HCT116 (cell line): ENCODE results near the gene TMEM63B. TPM values are rescaled to one million over a fixed set of nuclear protein-coding genes. Genes with fewer than 3 reads are reported as not detected.

Experiments used
- ATAC-seq: fragments of 200-7000 bp; cut with Tn5 transposase; 2 replicates; pipeline ENCODE4 v1.9.1; 2020; ENCODE audit warnings: mild to moderate bottlenecking, moderate library complexity
- BruUV-seq: library from RNA; stranded (reverse); fragments of 400-500 nt; replicated peaks from 2 replicates; lab custom pipeline; 2021; lab: Mats Ljungman, UMichigan
- CTCF ChIA-PET: fragments of 300-600 bp; sonication (Branson Sonifier 250); formaldehyde crosslinking; loops from one replicate; lab custom pipeline; 2021; ENCODE audit warnings: antibody characterized with exemption; lab: Charles Lee
- POLR2A ChIA-PET: fragments of 300-600, 350-600 bp; sonication (Branson Sonifier 250); formaldehyde crosslinking; loops from one replicate; lab custom pipeline; 2021; ENCODE audit warnings: antibody characterized with exemption; lab: Charles Lee
- RAD21 ChIA-PET, 2 experiments: fragments of 300-600 bp; sonication (Branson Sonifier 250); formaldehyde crosslinking; loops; one replicate each; lab custom pipeline; 2023; ENCODE audit warnings: low total read pairs in 2 of 2; ENCODE audit not compliant: uncharacterized antibody in 2 of 2, unreplicated experiment in 2 of 2, low non-redundant PET in 1 of 2; lab: Charles Lee
- DNase-seq: peaks from one replicate; pipeline ENCODE4 v3.0.0-alpha.2; 2010; ENCODE audit warnings: low read depth, low spot score
- H2AFZ ChIP-seq: fragments of 200-600 bp; shearing (Covaris generic), sonication (generic); 2 replicates; pipeline ENCODE4 v1.6.1; 2017; ENCODE audit warnings: low read depth, mixed run types, mixed read lengths, antibody characterized with exemption, low read length; ENCODE audit not compliant: poor library complexity, severe bottlenecking
- H3K27ac ChIP-seq: 2 replicates; pipeline ENCODE4 v1.5.1; 2012; ENCODE audit warnings: low read depth, low read length
- H3K27me3 ChIP-seq: fragments of 200-600 bp; sonication (generic); 2 replicates; pipeline ENCODE4 v1.6.1; 2016; ENCODE audit warnings: mixed run types, low read length, mixed read lengths; ENCODE audit not compliant: insufficient read depth
- H3K36me3 ChIP-seq, 2 experiments: fragments of 200-500 bp in 1 of 2; fragments of 200-600 bp in 1 of 2; sonication (Bioruptor generic) in 1 of 2; sonication (generic) in 1 of 2; 2 replicates each; pipeline versions ENCODE4 v1.5.1 to v1.6.1; 2014 to 2016; ENCODE audit warnings: low read length in 2 of 2, inconsistent platforms in 1 of 2, mixed read lengths in 1 of 2, mixed run types in 1 of 2; ENCODE audit not compliant: insufficient read depth in 2 of 2, control insufficient read depth in 1 of 2
- H3K4me1 ChIP-seq, 2 experiments: fragments of 200-600 bp in 1 of 2; sonication (generic) in 1 of 2; 2 replicates each; pipeline versions ENCODE4 v1.5.1 to v1.6.1; 2012 to 2017; ENCODE audit warnings: low read length in 2 of 2, inconsistent platforms in 1 of 2, mild to moderate bottlenecking in 1 of 2, mixed read lengths in 1 of 2, mixed run types in 1 of 2, moderate library complexity in 1 of 2; ENCODE audit not compliant: insufficient read depth in 2 of 2, control insufficient read depth in 1 of 2
- H3K4me2 ChIP-seq: fragments of 200-600 bp; sonication (generic); 2 replicates; pipeline ENCODE4 v1.6.1; 2017; ENCODE audit warnings: mixed run types, low read length, mixed read lengths
- H3K4me3 ChIP-seq, 2 experiments: fragments of 200-600 bp in 1 of 2; sonication (generic) in 1 of 2; replicated peaks in 1 of 2; 2 replicates each; pipeline ENCODE4 v1.5.1; 2011 to 2016; ENCODE audit warnings: low read length in 2 of 2, control low read depth in 1 of 2, low read depth in 1 of 2, mild to moderate bottlenecking in 1 of 2, mixed read lengths in 1 of 2, mixed run types in 1 of 2
- H3K79me2 ChIP-seq: fragments of 200-600 bp; sonication (generic); 2 replicates; pipeline ENCODE4 v1.6.1; 2017; ENCODE audit warnings: mild to moderate bottlenecking, mixed run types, low read length, moderate library complexity, mixed read lengths; ENCODE audit not compliant: insufficient read depth
- H3K9ac ChIP-seq: fragments of 200-600 bp; sonication (generic); 2 replicates; pipeline ENCODE4 v1.6.1; 2016; ENCODE audit warnings: low read length, mixed read lengths
- H3K9me2 ChIP-seq: fragments of 200-600 bp; sonication (generic), shearing (Covaris generic); 2 replicates; pipeline ENCODE4 v1.6.1; 2017; ENCODE audit warnings: mixed run types, mild to moderate bottlenecking, moderate library complexity; ENCODE audit not compliant: insufficient read depth
- H3K9me3 ChIP-seq, 2 experiments: fragments of 200-500 bp in 1 of 2; fragments of 200-600 bp in 1 of 2; sonication (Bioruptor generic) in 1 of 2; sonication (generic) in 1 of 2; 2 replicates each; pipeline ENCODE4 v1.6.1; 2014 to 2017; ENCODE audit warnings: low read length in 2 of 2, mixed read lengths in 2 of 2, inconsistent platforms in 1 of 2, low read depth in 1 of 2, mild to moderate bottlenecking in 1 of 2, mixed run types in 1 of 2, moderate library complexity in 1 of 2; ENCODE audit not compliant: control insufficient read depth in 1 of 2, insufficient read depth in 1 of 2
- H4K20me1 ChIP-seq: fragments of 200-600 bp; sonication (generic), shearing (Covaris generic); 2 replicates; pipeline ENCODE4 v1.6.1; 2017; ENCODE audit warnings: mixed run types, mild to moderate bottlenecking, moderate library complexity; ENCODE audit not compliant: insufficient read depth
- CBX3 ChIP-seq: IDR thresholded peaks from 2 replicates; pipeline ENCODE4 v1.6.1; 2012; ENCODE audit warnings: low read depth
- CEBPB ChIP-seq: IDR thresholded peaks from 2 replicates; pipeline ENCODE4 v1.6.1; 2012; ENCODE audit warnings: low read depth
- EGR1 ChIP-seq: IDR thresholded peaks from 2 replicates; pipeline ENCODE4 v1.6.1; 2012; ENCODE audit warnings: low read depth
- ELF1 ChIP-seq: IDR thresholded peaks from 2 replicates; pipeline ENCODE4 v1.6.1; 2012; ENCODE audit warnings: low read depth, borderline replicate concordance
- EZH2 ChIP-seq: fragments of 200-600 bp; sonication (generic); IDR thresholded peaks from 2 replicates; pipeline ENCODE4 v1.6.1; 2017; ENCODE audit warnings: antibody characterized with exemption, mixed run types
- FOSL1 ChIP-seq: IDR thresholded peaks from 2 replicates; pipeline ENCODE4 v1.6.1; 2012; ENCODE audit warnings: low read depth
- JUND ChIP-seq: IDR thresholded peaks from 2 replicates; pipeline ENCODE4 v1.6.1; 2012
- MAX ChIP-seq: IDR thresholded peaks from 2 replicates; pipeline ENCODE4 v1.6.1; 2012
- POLR2A ChIP-seq: IDR thresholded peaks from 2 replicates; pipeline ENCODE4 v1.7.0; 2011; ENCODE audit warnings: borderline replicate concordance; ENCODE audit not compliant: insufficient read depth, insufficient read length; ENCODE audit errors: extremely low read depth
- POLR2AphosphoS5 ChIP-seq: IDR thresholded peaks from 2 replicates; pipeline ENCODE4 v1.6.1; 2011; ENCODE audit warnings: mild to moderate bottlenecking, low read depth, low read length, moderate library complexity
- RAD21 ChIP-seq: IDR thresholded peaks from 2 replicates; pipeline ENCODE4 v1.6.1; 2012; ENCODE audit warnings: low read depth, mild to moderate bottlenecking
- REST ChIP-seq: IDR thresholded peaks from 2 replicates; pipeline ENCODE4 v1.6.1; 2012; ENCODE audit warnings: low read depth
- SIN3A ChIP-seq: IDR thresholded peaks from 2 replicates; pipeline ENCODE4 v1.6.1; 2012; ENCODE audit warnings: low read depth
- SP1 ChIP-seq: IDR thresholded peaks from 2 replicates; pipeline ENCODE4 v1.6.1; 2012; ENCODE audit warnings: low read depth
- SRF ChIP-seq: IDR thresholded peaks from 2 replicates; pipeline ENCODE4 v1.6.1; 2012; ENCODE audit warnings: low read depth
- TCF7L2 ChIP-seq: IDR thresholded peaks from 2 replicates; pipeline ENCODE4 v1.7.0; 2011; ENCODE audit warnings: borderline replicate concordance, inconsistent platforms; ENCODE audit not compliant: insufficient read depth, insufficient read length; ENCODE audit errors: extremely low read depth
- ZBTB33 ChIP-seq: IDR thresholded peaks from 2 replicates; pipeline ENCODE4 v1.6.1; 2011; ENCODE audit warnings: mild to moderate bottlenecking, low read length, moderate library complexity; ENCODE audit not compliant: insufficient replicate concordance; ENCODE audit errors: extremely low read depth
- ZFX ChIP-seq: fragments of 450-650 bp; IDR thresholded peaks from 2 replicates; pipeline ENCODE4 v1.6.1; 2017
- ZNF274 ChIP-seq: fragments of 200-500 bp; sonication (Bioruptor generic); IDR thresholded peaks from 2 replicates; pipeline ENCODE4 v1.6.1; 2014; ENCODE audit warnings: mild to moderate bottlenecking, low read depth, low read length, inconsistent platforms
- intact Hi-C: fragments of 100-400 bp; cut with micrococcal nuclease; formaldehyde crosslinking; loops from 2 replicates; pipeline ENCODE4 v1.10.0; 2022
- total RNA-seq: library from RNA; stranded (reverse); gene quantifications from one replicate; pipeline ENCODE4 v1.2.1, GENCODE V29; 2021; ENCODE audit not compliant: unreplicated experiment

The TMEM63B gene
- total RNA-seq, 1 experiment from 2014 or later = 58.2 TPM

GRCh38 chr6:44177691-44178423, 50.5 kb downstream of the TMEM63B start:
- CTCF ChIA-PET = no interaction called here
- DNase-seq = no peak

More at GRCh38 chr6:44177691-44178423, 50.5 kb downstream of the TMEM63B start:
- BruUV-seq = no TSS peak
- Histone ChIP-seq H3K36me3 (no peaks in the 10 kb centered on the region), H3K9me2 (no peaks in the 10 kb centered on the region), H3K27me3 (no peaks in the 10 kb centered on the region), H3K4me1 (peaks cover 3 to 24% of the 10 kb centered on the region in 2 experiments; a peak in 3 of 4 replicates), H3K79me2 (no peaks in the 10 kb centered on the region), H3K27ac (no peak overlapping the region), H2AFZ (no peak overlapping the region), H3K4me3 (no peak overlapping the region), H4K20me1 (no peaks in the 10 kb centered on the region), H3K9me3 (no peaks in the 10 kb centered on the region), H3K4me2 (no peak overlapping the region), H3K9ac (no peak overlapping the region)
- no peak for ATAC-seq
- intact Hi-C loops = no loop called here
- POLR2A ChIA-PET = no interaction called here
- RAD21 ChIA-PET = no interaction called here
- TF ChIP-seq ZFX (no peak), ZNF274 (no peak), SP1 (no peak), REST (no peak), TCF7L2 (no peak), ELF1 (no peak), CBX3 (no peak), FOSL1 (no peak), SRF (no peak), POLR2AphosphoS5 (no peak), ZBTB33 (no peak), SIN3A (no peak), CEBPB (no peak), MAX (no peak), RAD21 (no peak), JUND (no peak), POLR2A (no peak), EGR1 (no peak), EZH2 (no peak)
